Stimulated activated CD4-positive, alpha-beta T cell treated with anti-CD3 and anti-CD28 coated beads, Interleukin-12 subunit alpha, Interleukin-12 subunit beta, amount 100 ng/mL, for 24 hours (primary cell): ENCODE data around the gene TMEM218.

Experiments
- DNase-seq, 2 experiments: peaks; one replicate each; pipeline ENCODE4 v3.0.0-alpha.2; 2020; ENCODE audit warnings: low read depth in 2 of 2

The TMEM218 gene

DNA sequence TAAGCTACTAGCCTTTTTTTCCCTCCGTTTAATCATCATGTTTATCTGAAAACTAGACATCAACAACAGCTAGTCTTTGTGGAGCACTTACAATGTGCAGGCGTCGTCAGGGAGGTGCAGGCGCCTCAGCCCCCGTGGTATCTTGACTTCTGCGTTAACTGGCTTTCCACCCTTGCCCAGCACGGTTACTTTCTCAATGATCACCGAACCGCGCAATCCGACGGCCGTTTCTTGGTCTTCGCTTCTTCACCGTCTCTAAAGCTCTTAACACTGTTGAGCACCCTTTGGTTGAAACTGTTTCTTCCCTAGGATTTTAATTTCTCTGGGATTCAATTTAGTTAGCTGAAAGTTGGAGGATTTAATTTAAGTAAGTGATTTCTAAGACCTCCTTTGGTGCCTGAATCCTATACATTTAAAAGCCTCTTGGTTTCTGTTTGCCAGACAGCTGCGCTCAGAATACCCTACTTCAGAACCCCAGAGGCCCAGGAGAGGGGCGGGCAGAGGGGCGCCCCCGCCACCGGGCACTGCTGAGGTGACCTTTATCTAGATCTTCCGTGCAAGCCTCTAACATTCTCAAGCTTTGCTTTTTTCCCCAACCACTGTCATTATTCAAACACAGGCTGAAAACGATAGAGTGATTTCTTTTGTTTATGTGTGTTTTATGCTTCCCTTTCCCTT is 18.0 kb upstream of the TMEM218 start:
- DNase-seq, result no peak

GRCh38 chr11:125128450-125128849 is 17.0 kb upstream of the TMEM218 start:
- no peak for DNase-seq

GRCh38 chr11:125124618-125124992 is 13.2 kb upstream of the TMEM218 start:
- no peak for DNase-seq

DNA sequence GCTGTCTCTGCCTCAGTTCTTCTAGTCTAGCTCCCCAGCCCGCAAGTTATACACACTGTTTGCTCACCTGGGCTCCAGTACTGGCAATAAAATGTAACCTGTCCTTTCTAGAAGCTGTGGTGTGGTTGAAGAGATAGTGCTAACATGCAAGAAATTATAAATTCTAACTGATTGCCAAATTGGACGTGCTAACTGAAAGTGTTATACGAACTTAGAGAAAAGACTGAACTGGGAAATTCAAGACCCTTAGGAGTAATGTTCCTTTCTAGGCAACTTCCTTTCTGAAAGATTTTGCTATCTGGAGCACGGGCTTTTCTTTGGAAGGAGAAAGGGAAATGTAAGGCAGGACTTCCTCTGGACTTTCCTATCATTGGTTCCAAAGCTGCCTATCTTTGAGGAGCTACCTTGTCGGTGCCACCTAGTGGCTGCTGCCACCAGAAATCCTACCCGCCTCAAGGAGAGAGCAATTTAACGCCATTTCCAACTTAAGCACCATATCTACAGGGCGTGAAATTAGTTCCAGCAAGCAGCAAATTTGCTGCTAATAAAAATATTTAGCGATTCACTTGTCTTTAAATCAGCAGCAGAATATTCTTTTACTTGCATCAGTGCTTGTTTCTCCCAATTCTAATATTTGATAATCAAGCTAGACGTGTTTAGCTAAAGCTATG is 12.7 kb upstream of the TMEM218 start:
- DNase-seq, result peak in 1 of 2 experiments; percentile 39

DNA sequence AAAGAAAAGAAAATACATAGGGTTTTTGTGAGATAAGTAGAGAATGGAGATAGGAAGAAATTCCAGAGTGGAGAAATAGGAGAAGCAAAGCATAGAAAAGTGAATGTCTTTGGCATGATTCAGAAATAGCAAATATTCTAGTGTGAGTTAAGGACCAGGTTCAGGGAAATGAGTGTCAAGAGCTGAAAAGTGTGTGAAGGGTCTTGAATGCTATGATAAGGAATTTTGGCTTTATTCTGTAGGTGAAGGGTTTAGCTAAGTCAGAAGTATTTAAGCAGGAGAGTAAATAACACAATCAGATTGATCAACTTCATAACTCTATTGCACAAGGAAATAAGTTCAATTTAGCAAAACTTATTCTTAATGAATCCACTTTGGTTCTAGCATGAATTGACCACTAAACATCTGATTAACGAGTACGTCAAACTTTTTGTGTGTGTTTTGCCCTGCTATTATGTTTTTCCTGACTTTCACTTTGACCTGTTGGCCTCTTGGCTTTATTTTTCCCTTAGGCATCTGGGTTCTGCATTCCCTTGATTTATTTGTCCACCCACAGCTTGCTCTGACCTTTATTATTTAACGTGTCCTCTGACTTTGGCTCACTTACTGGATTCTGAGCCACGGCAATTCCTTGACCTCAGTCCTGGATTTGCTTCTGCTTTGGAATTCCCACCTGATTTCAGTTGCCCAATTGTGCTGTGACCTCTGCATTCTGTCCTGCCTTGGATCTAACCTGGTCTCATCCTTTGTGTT is 11.9 kb upstream of the TMEM218 start:
- DNase-seq, result no peak

DNA sequence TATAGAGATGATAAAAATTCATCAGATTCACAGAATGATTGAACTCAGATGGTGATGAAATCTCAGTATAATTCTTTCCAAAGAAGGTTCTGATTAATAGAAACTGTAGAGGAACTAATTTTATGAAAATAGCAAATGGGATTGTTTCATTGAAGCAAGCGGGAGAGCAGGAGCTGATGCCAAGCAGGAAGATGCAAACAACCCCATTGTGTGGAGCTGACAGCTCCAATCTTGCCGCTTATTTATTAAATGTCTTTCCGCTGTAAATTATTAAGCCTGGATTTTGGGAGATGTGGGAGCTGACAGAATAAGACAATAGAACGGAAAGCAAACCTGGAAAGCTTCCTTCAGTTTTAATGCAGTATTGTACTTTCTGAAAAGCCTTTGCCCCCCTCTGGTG is 6.0 kb upstream of the TMEM218 start:
- DNase-seq, result no peak

GRCh38 chr11:125114518-125114917 is 3.1 kb upstream of the TMEM218 start:
- no peak for DNase-seq

- DNase-seq, result no peak
These were observed 780 bp upstream of the TMEM218 start for GRCh38 chr11:125112208-125112604.

DNA sequence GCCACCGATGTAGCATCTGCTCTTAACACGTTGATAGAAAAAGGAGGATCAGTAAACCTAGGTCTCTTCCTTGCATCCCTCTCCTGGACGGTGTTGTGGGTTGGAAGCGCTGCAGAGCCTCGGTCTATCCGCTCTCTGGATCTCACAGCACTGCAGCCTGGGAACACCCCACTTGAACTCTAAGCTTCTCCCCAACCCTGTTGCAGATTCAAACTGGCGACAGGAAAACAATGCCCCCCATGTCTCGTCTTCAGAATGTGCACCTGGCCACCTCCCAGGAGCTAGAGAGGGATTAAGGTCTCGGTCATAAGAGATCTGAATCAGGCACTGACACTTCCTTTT is 454 bp downstream of the TMEM218 start:
- DNase-seq, result peak in 1 of 2 experiments; percentile 3

GRCh38 chr11:125110506-125110905 is 920 bp downstream of the TMEM218 start:
- no peak for DNase-seq

- DNase-seq, result no peak
These were observed 3.0 kb downstream of the TMEM218 start for GRCh38 chr11:125108469-125108868.

GRCh38 chr11:125105926-125106325 is 5.5 kb downstream of the TMEM218 start:
- DNase-seq, result no peak

DNA sequence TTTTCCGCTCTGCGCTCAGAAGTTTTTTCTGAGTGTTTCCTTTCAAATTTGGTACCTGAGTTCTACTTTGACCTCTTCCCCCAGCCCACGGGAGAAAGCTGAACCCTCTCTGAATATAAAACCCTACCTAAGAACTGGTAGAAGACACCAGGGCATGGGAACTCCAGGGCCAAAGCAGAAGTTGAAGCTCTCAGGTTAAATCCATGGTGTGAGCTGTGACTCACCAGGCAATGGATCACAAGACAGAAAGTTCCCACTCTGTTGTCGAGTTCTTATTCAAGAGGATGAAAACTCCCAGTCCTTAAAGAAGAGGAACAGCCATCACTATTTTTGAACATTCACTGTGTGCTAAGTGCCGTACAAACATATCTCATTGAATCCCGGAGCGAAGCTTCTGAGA is 8.9 kb downstream of the TMEM218 start:
- no peak for DNase-seq

DNA sequence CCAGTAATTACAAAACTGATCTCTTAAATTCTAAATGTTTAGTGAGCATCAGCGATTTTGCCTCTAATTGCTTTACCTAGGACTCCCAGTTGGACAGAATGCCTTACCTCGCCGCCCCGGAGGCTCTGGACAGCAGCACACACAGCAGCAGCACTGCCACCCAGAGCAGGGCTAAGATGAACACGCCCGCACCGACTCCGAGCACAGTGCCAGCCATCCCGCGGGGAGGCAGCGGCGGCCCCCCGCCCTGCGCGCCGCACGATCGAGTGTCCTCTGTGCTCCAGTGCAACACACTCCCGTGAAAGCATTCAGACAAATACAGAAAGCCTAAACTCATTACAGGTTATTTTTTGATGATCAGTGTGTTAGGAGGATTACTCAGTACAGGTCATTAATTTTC is 9.4 kb downstream of the TMEM218 start:
- no peak for DNase-seq

- DNase-seq, result no peak
These were observed 9.8 kb downstream of the TMEM218 start for GRCh38 chr11:125101596-125101995.

DNA sequence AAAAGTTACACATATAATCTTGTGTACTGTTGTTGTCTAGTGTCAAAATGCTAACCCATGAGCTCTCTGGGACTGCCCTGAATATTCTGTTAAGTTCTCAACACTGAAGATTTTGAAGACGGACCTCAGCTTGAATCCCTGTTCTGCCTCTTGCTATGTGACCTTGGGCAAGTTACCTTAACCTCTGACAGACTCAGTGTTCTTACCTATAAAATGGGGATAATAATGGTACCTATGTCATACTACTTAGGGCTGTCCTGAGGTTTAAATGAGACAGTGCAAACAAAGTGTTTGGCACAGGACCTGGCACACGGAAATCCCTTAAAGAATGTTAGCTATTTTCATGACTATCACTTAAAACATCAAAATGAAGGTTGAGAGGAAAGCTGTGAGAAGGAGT is 11.3 kb downstream of the TMEM218 start:
- no peak for DNase-seq

- DNase-seq, result no peak
These were observed 16.7 kb downstream of the TMEM218 start for GRCh38 chr11:125094731-125095130.

DNA sequence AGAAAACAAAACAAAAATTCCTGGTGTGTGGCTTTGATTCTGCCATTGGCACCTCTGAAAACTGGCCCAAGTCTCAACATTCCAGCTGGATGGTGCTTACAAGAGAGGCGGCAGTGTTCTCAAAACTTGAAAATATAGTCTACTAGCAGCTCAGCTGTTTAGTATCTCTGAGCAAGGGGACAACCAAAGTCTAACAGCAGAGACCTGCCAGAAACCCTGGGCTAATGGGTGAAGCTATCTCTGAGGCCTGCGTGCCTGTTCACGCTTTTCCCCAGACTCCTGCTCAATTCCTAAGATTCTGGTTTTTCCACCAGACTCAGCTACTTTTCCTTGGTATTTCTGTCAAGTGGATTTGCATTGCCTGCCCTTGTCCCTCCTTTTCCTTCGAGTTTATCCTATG is 17.9 kb downstream of the TMEM218 start:
- no peak for DNase-seq

- no peak for DNase-seq
These were observed 18.8 kb downstream of the TMEM218 start for GRCh38 chr11:125092669-125093068.

DNA sequence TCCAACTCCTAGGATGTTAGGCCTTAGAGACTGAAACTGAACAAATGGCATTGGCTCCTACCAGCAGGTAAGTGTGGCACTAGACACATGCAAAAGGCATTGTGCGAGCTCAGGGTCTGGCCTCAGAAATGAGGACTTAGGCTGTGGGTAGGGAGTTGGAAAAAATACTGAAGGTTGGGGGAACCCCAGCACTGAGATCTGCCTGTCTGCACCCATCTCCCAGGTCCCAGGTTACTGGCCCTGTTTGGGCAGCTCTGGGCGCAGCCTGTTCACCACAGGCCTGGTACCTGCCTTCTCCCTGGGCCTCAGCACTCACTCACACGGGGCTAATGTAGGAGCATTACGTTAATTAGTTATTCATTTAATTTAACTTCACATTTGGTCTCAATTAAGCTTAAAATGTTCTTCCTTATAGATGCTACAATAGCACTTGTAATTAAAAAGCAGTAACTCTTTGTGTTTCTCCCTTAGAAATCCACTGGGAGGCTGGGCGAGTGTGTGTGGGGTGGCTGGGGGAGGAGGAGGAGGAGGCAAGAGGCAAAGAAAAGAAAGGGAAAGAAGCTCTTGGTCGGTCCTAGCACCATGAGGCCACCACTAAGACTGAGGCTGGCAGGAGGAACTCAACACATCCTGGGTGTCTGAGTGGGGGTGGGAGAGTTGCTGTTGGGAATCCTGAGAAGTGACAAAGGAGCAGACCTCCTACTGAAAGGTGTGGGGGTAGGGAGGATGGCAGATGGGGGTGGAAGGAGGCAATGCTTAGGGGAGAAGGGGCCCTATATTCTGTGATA is 19.4 kb downstream of the TMEM218 start:
- no peak for DNase-seq

DNA sequence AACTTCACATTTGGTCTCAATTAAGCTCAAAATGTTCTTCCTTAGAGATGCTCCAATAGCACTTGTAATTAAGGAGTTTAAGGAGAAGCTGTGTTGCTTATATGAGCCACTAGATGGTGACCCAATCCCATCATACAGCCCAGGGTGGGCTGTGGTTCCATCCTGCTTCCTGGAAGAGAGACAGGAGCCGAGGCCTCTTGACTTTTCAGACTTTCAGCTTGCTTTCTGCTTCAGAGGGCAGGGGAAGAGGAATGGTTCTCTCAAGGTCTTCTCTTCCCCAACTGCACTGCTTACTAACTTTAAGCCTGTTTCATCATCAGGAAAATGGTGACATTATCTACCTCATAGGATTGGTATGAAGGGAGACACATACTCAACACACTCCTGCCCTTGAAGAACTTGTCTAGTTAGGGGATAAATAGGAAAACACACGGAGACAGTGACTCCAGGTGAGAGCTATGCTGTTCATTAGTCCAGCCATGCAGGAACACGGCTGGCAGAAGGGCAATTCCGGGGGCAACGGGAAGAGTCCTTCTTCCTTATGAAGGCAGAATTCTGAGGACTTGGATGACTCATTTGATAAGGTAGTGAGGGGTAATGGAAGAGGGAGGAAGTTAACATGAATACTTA is 20.1 kb downstream of the TMEM218 start:
- no peak for DNase-seq

DNA sequence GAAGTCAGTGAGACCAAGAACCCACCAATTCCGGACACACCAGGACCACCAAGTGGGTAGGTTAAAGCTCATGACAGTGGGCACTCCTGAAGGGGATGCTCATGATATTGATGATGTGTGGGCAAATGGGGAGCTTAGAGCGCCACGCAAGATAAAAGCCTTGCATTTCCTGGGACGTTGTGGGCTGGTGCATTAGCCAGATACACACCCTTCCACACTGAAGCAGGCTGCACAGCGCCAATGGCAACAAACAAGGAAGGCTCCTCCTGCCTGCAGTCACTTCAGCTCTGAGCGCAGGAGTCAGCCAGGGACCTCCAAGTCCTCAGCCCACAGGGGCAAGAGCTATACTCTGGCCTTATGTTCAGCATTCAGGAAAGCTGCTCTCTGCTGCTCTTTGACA is 20.6 kb downstream of the TMEM218 start:
- DNase-seq, result no peak
